Measurements from ENCODE around the gene PTPRT. TPM values are rescaled to one million over a fixed set of nuclear protein-coding genes. Genes with fewer than 3 reads are reported as not detected.

PTPRT gene
- total and polyA plus RNA-seq, 12 donors: 0.05 to 0.34 (median 0.16) TPM; not detected in 1

GRCh38 chr20:42130810-42131596 lies 1058.7 kb downstream of the PTPRT start:
- H3K4me3 ChIP-seq: no peak overlapping the region
- 77 to 92% (median 86%) methylated on average over 5 of the region's 5 CpGs for WGBS, 4 donors
- H3K9me3 ChIP-seq (replicated peaks in 1 of 3): no peaks in the 10 kb centered on the region
- H3K27ac ChIP-seq: no peak overlapping the region
- H3K36me3 ChIP-seq (replicated peaks in 1 of 2): no peaks in the 10 kb centered on the region
- DNase-seq: no peak
- H3K27me3 ChIP-seq: no peaks in the 10 kb centered on the region
- no peaks in the 10 kb centered on the region for H3K4me1 ChIP-seq (replicated peaks in 1 of 2)
- TF ChIP-seq POLR2A (IDR thresholded peaks at IDR 0.05) (no peak), CTCF (IDR thresholded peaks at IDR 0.05) (no peak)
- intact Hi-C loops (cut with DNase I): no loop called here

GRCh38 chr20:42125426-42125825 lies 1064.3 kb downstream of the PTPRT start:
- Histone ChIP-seq H3K36me3 (replicated peaks in 1 of 2) (no peaks in the 10 kb centered on the region), H3K27ac (no peak overlapping the region), H3K4me1 (replicated peaks in 1 of 2) (no peaks in the 10 kb centered on the region), H3K4me3 (no peak overlapping the region), H3K9me3 (replicated peaks in 1 of 3) (no peaks in the 10 kb centered on the region), H3K27me3 (no peaks in the 10 kb centered on the region)
- WGBS, 4 donors: 18 to 39% (median 25%) methylated on average over 2 of the region's 2 CpGs
- no peak for DNase-seq
- TF ChIP-seq CTCF (IDR thresholded peaks at IDR 0.05): no peak
- no peak for TF ChIP-seq POLR2A (IDR thresholded peaks at IDR 0.05)
- intact Hi-C loops (cut with DNase I): no loop called here

- no peak overlapping the region for H3K27ac ChIP-seq
- H3K27me3 ChIP-seq: no peaks in the 10 kb centered on the region
- 65 to 82% (median 78%) methylated on average over 11 of the region's 11 CpGs for WGBS, 4 donors
- no peaks in the 10 kb centered on the region for H3K9me3 ChIP-seq (replicated peaks in 1 of 3)
- intact Hi-C loops (cut with DNase I): no loop called here
- no peak overlapping the region for H3K4me3 ChIP-seq
- no peaks in the 10 kb centered on the region for H3K36me3 ChIP-seq (replicated peaks in 1 of 2)
- TF ChIP-seq CTCF (IDR thresholded peaks at IDR 0.05): no peak
- TF ChIP-seq POLR2A (IDR thresholded peaks at IDR 0.05): no peak
- DNase-seq: no peak
- no peaks in the 10 kb centered on the region for H3K4me1 ChIP-seq (replicated peaks in 1 of 2)
Observed at GRCh38 chr20:42123981-42124473, 1065.7 kb downstream of the PTPRT start.

GRCh38 chr20:42118409-42119125 lies 1071.1 kb downstream of the PTPRT start:
- TF ChIP-seq POLR2A (IDR thresholded peaks at IDR 0.05): no peak
- no peak for TF ChIP-seq CTCF (IDR thresholded peaks at IDR 0.05)
- H3K36me3 ChIP-seq (replicated peaks in 1 of 2): no peaks in the 10 kb centered on the region
- no peaks in the 10 kb centered on the region for H3K9me3 ChIP-seq (replicated peaks in 1 of 3)
- WGBS, 4 donors: 73 to 80% (median 73%) methylated on average over 5 to 7 of the region's 7 CpGs
- H3K4me3 ChIP-seq: no peak overlapping the region
- no peaks in the 10 kb centered on the region for H3K27me3 ChIP-seq
- no peak overlapping the region for H3K27ac ChIP-seq
- intact Hi-C loops (cut with DNase I): no loop called here
- no peak for DNase-seq
- H3K4me1 ChIP-seq (replicated peaks in 1 of 2): no peaks in the 10 kb centered on the region
